ENCODE measurements around the gene IFNW1.
"Not testable (repeated sequence)": the region's sequence is repeated elsewhere in the genome, so short reads cannot be mapped to it uniquely, and the experiment has no call there.

IFNW1 gene

DNA sequence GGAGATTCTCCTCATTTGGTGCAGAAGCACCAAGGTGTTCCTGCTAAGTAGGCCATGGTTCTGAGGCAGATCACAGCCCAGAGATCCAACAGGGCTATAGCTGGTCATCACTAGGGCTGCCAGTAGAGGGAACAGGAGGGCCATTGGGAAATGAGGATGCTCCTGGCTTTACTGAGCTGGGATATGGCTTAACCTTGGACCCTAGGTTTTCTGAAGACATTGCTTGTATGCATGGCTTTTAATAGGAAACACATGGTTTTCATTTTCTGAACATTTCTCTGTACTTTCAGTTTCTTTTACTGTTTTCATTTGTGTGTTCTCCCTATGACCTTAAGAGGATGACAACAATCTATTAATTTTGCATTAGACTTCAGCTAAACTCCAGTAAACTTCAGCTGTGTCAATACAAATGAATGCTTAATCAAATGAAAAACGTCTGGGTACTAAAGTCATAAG lies at the start of gene IFNW1:
TSS of gene IFNW1 (minus strand) at position 406 of the 456 bp plus-strand sequence. CDS start at position 144, 262 bp downstream.
- DNase-seq (ENCODE audit: low read depth, low spot score), result no peak

DNA sequence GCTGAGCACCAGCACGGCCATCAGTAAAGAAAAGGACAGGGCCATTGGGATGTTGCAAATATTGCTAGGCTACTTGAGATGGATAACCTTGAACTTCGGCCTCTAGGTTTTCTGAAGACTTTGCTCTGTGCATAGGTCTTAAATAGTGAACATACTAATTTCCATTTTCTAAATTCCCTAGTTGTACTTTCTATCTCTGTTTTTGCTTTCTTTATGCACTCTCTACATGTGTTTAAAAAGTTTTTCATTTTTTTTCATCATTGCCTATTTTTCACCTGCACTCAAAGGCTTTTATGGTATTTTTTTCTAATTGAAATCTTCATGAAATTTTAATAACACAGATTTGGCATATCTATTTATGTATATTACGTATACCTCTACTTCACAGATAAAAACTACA lies 45.9 kb upstream of the IFNW1 start, which contains the start of gene IFNA4:
TSS of gene IFNA4 (minus strand) at position 101 of the 400 bp plus-strand sequence. CDS start at position 45, 56 bp downstream.
- H3K9me3 ChIP-seq (ENCODE audit: low read depth, low read length); H3K36me3 ChIP-seq (ENCODE audit: insufficient read depth, low read length); H3K4me3 ChIP-seq; DNase-seq (ENCODE audit: low read depth, low spot score); H3K27ac ChIP-seq; H3K9ac ChIP-seq (ENCODE audit: insufficient read length): not testable (repeated sequence)

More for the DNA sequence above, at the start of gene IFNW1:
- Histone ChIP-seq H3K36me3 (ENCODE audit: insufficient read depth, low read length) (no peaks in the 10 kb centered on the region), H3K9ac (ENCODE audit: insufficient read length) (no peak within 1 kb of the TSS), H3K27ac (no peak within 1 kb of the TSS), H3K9me3 (ENCODE audit: low read depth, low read length) (no peaks in the 10 kb centered on the region), H3K4me3 (no peak within 1 kb of the TSS)
- no peak for TF ChIP-seq EZH2 (IDR thresholded peaks at IDR 0.05)

DNA sequence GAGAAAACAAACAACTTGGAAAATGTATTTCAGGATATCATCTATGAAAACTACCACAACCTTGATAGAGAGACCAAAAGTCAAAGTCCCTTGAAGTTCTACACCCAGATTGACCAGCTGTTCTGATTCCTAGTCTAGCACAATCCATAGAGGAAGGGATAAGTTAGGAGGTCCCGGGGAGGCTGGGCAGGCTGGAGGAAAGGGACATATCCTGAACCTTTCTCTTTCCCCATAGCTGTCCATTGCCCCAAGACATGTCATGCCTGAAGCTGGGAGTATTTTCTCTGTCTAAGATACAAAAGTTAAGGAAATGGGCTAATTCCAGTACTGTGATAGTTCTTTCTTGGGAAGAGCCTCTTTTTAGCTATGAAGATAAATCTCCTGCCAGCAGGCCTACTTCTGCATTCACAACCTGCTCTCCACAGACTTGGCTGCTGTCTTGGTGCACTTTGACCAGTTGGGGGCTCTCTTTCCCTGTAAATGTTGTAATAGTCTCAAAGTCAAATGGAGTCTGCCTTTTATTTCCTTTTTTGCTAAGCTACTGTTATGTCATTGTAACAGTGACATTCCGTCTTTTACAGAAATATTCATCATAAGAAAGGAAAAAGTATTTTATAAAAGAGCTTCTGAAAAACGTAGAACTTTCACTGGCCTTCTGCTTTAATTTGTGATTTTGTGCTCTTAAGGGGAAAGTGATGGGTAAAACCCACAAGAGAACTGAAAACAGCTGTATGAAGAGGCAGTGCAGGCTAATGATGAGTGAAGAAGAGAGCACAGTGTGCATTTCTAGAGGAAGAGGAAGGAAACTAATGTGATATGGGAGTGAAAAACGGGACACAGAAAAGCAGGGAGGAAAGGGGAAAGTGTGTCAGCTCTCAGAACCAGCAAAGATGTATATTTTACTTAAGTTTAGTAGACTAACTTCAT lies 41.4 kb upstream of the IFNW1 start:
- H3K9me3 ChIP-seq (ENCODE audit: low read depth, low read length); H3K27ac ChIP-seq; H3K36me3 ChIP-seq (ENCODE audit: insufficient read depth, low read length); H3K9ac ChIP-seq (ENCODE audit: insufficient read length); H3K4me3 ChIP-seq; DNase-seq (ENCODE audit: low read depth, low spot score): not testable (repeated sequence)

DNA sequence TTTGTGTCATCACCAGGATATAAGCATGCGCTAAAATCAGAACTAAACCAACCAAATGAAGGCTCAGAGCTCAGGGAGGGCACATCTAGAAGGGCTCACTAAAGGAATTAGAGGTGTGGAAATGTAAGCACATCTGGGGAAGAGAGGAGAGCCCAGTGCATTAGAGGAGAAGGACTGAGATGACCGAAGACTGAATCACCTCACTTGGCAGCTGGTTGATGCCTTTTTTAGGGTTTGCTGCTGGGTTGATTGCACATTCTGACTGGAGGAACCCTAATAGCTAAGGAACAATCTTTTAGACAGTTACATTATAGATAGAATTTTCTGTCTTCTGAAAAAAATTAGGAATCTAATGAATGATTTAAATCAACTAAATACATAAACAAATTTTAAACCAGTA lies 33.0 kb upstream of the IFNW1 start:
- no peak overlapping the region for H3K27ac ChIP-seq
- H3K9me3 ChIP-seq (ENCODE audit: low read depth, low read length), result no peaks in the 10 kb centered on the region
- TF ChIP-seq POLR2AphosphoS5 (IDR thresholded peaks at IDR 0.05; ENCODE audit: borderline replicate concordance, low read depth, low read length) (no peak), FOXP2 (optimal IDR thresholded peaks at IDR 0.05; ENCODE audit: control extremely low read depth, extremely low read length, insufficient read depth) (no peak), EZH2 (IDR thresholded peaks at IDR 0.05) (no peak)
- H3K4me3 ChIP-seq, result no peak overlapping the region
- no peak overlapping the region for H3K9ac ChIP-seq (ENCODE audit: insufficient read length)
- H3K36me3 ChIP-seq (ENCODE audit: insufficient read depth, low read length), result no peaks in the 10 kb centered on the region
- DNase-seq (ENCODE audit: low read depth, low spot score), result no peak

DNA sequence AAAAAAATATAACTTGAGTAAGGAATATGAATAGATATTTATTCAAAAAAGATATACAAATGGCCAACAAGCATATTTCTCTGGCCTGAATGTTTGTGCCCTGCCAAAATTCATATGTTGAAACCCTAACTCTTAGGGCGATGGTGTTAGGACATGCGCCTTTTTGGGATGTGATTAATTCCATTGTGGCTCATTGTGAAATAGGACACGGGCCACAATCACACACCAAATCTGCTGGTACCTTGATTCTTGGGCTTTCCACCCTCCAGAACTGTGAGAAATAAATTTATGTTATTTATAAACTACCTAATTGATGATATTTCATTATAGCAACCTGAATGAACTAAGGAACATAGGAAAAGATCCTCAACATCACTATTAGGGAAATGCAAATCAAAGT lies 30.5 kb upstream of the IFNW1 start:
- Histone ChIP-seq H3K27ac (no peak overlapping the region), H3K9ac (ENCODE audit: insufficient read length) (no peak overlapping the region), H3K9me3 (ENCODE audit: low read depth, low read length) (no peaks in the 10 kb centered on the region), H3K36me3 (ENCODE audit: insufficient read depth, low read length) (no peaks in the 10 kb centered on the region), H3K4me3 (no peak overlapping the region)
- no peak for DNase-seq (ENCODE audit: low read depth, low spot score)
- no peak for TF ChIP-seq FOXP2 (optimal IDR thresholded peaks at IDR 0.05; ENCODE audit: control extremely low read depth, extremely low read length, insufficient read depth)
- TF ChIP-seq POLR2AphosphoS5 (IDR thresholded peaks at IDR 0.05; ENCODE audit: borderline replicate concordance, low read depth, low read length), result no peak
- TF ChIP-seq EZH2 (IDR thresholded peaks at IDR 0.05), result no peak

DNA sequence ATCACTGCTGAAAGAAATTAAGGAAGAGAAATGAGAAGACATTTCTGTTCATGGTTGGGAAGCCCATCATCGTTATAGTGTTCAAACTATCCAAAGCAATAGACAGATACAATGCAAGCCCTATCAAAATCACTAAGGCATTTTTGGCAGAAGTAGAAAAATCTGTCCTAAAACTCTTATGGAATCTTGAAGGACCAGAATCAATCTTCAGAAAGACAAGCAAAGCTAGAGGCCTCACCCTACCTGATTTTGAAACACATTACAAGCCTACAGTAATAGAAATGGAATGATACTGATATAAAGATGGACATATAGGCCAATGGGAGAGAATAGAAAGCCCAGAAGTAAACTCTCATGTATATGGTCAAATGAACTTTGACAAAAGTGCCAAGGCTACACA lies 29.7 kb upstream of the IFNW1 start:
- H3K27ac ChIP-seq, result no peak overlapping the region
- no peak for DNase-seq (ENCODE audit: low read depth, low spot score)
- no peak for TF ChIP-seq POLR2AphosphoS5 (IDR thresholded peaks at IDR 0.05; ENCODE audit: borderline replicate concordance, low read depth, low read length)
- TF ChIP-seq EZH2 (IDR thresholded peaks at IDR 0.05), result no peak
- no peak overlapping the region for H3K4me3 ChIP-seq
- no peaks in the 10 kb centered on the region for H3K9me3 ChIP-seq (ENCODE audit: low read depth, low read length)
- no peak overlapping the region for H3K9ac ChIP-seq (ENCODE audit: insufficient read length)
- no peaks in the 10 kb centered on the region for H3K36me3 ChIP-seq (ENCODE audit: insufficient read depth, low read length)

DNA sequence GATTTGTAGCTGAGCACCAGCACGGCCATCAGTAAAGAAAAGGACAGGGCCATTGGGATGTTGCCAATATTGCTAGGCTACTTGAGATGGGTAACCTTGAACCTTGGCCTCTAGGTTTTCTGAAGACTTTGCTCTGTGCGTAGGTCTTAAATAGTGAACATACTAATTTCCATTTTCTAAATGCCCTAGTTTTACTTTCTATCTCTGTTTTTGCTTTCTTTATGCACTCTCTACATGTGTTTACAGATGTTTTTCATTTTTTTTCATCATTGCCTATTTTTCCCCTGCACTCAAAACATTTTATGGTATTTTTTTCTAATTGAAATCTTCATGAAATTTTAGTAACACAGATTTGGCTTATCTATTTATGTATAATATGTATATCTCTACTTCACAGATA lies 24.9 kb upstream of the IFNW1 start, which contains the start of gene IFNA21:
TSS of gene IFNA21 (minus strand) at position 101 of the 400 bp plus-strand sequence. CDS start at position 53, 48 bp downstream.
- DNase-seq (ENCODE audit: low read depth, low spot score); H3K27ac ChIP-seq; H3K4me3 ChIP-seq; H3K9me3 ChIP-seq (ENCODE audit: low read depth, low read length); H3K9ac ChIP-seq (ENCODE audit: insufficient read length); H3K36me3 ChIP-seq (ENCODE audit: insufficient read depth, low read length): not testable (repeated sequence)

DNA sequence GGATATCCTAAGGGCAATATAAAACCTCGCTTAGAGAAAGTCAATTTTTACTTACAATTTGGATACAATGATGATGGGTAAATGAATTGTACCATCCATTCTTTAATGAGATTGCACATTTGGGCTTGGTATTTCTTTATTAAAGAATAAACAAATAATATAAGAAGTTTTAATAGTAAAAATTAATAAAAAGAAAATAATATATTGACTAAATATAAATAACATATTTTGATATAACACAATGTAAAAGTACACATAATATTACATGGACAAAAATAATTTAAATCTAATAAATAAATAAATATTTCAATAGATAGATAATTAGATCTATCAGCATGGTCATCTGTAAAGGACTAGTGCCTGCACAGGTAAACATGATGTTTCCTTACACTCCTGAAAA lies 23.9 kb upstream of the IFNW1 start:
- no peaks in the 10 kb centered on the region for H3K9me3 ChIP-seq (ENCODE audit: low read depth, low read length)
- no peaks in the 10 kb centered on the region for H3K36me3 ChIP-seq (ENCODE audit: insufficient read depth, low read length)
- TF ChIP-seq FOXP2 (optimal IDR thresholded peaks at IDR 0.05; ENCODE audit: control extremely low read depth, extremely low read length, insufficient read depth), result no peak
- TF ChIP-seq POLR2AphosphoS5 (IDR thresholded peaks at IDR 0.05; ENCODE audit: borderline replicate concordance, low read depth, low read length), result no peak
- no peak for TF ChIP-seq EZH2 (IDR thresholded peaks at IDR 0.05)
- no peak overlapping the region for H3K9ac ChIP-seq (ENCODE audit: insufficient read length)
- DNase-seq (ENCODE audit: low read depth, low spot score), result no peak
- no peak overlapping the region for H3K27ac ChIP-seq
- no peak overlapping the region for H3K4me3 ChIP-seq

DNA sequence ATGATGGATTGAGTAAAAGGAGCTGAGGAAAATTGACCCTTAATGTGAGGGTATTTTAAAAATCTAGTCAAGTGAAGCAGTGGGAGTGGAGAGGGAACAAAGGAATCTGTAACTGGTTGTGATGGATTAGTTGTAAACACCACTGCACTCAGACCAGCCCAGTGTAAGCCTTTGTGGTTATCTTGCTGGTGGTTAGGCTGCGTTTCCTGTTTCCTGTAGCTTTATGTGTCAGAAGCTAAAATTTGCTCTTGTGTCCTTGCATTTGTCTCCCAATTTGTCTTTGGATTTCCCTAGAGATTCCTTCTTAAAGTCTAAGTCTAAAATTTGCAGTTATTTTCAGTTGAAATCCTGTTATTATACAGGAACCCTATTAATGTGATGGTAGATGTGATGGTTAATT lies 18.5 kb upstream of the IFNW1 start:
- TF ChIP-seq EZH2 (IDR thresholded peaks at IDR 0.05) (no peak), POLR2AphosphoS5 (IDR thresholded peaks at IDR 0.05; ENCODE audit: borderline replicate concordance, low read depth, low read length) (no peak), FOXP2 (optimal IDR thresholded peaks at IDR 0.05; ENCODE audit: control extremely low read depth, extremely low read length, insufficient read depth) (no peak)
- DNase-seq (ENCODE audit: low read depth, low spot score), result no peak

More for the DNA sequence above, 18.5 kb upstream of the IFNW1 start:
- Histone ChIP-seq H3K27ac (no peak overlapping the region), H3K4me3 (no peak overlapping the region), H3K9me3 (ENCODE audit: low read depth, low read length) (no peaks in the 10 kb centered on the region), H3K9ac (ENCODE audit: insufficient read length) (no peak overlapping the region), H3K36me3 (ENCODE audit: insufficient read depth, low read length) (no peaks in the 10 kb centered on the region)
